ENCODE data around the gene FGD2.

The FGD2 gene

GRCh38 chr6:36970892-36971842 lies 34.3 kb upstream of the FGD2 start:
- DNase-seq: no peak

GRCh38 chr6:36971921-36972673 lies 33.4 kb upstream of the FGD2 start:
- DNase-seq: no peak

GRCh38 chr6:36973190-36973589 lies 32.3 kb upstream of the FGD2 start:
- no peak for DNase-seq

- DNase-seq: no peak
These were observed 31.8 kb upstream of the FGD2 start for GRCh38 chr6:36973647-36974046.

- DNase-seq: no peak
These were observed 30.0 kb upstream of the FGD2 start for GRCh38 chr6:36975231-36976006.

GRCh38 chr6:36976007-36976264 lies 29.5 kb upstream of the FGD2 start:
- DNase-seq: no peak

- no peak for DNase-seq
These were observed 28.9 kb upstream of the FGD2 start for GRCh38 chr6:36976509-36976908.

- no peak for DNase-seq
These were observed 28.5 kb upstream of the FGD2 start for GRCh38 chr6:36976931-36977330.

- no peak for DNase-seq
These were observed 27.9 kb upstream of the FGD2 start for GRCh38 chr6:36977470-36977941.

- DNase-seq: no peak
These were observed 26.8 kb upstream of the FGD2 start for GRCh38 chr6:36978421-36979346.

GRCh38 chr6:36979347-36979742 lies 26.1 kb upstream of the FGD2 start:
- peak in 53 of 56 donors; percentile 10 to 85 (median 61) for DNase-seq

GRCh38 chr6:36980129-36980528 lies 25.3 kb upstream of the FGD2 start:
- no peak for DNase-seq

- peak in 5 of 56 donors; percentile 16 to 51 (median 22) for DNase-seq
These were observed 24.4 kb upstream of the FGD2 start for GRCh38 chr6:36980876-36981619.

GRCh38 chr6:36983538-36983937 lies 21.9 kb upstream of the FGD2 start:
- DNase-seq: no peak

- peak in 22 of 56 donors; percentile 10 to 72 (median 32) for DNase-seq
These were observed 20.7 kb upstream of the FGD2 start for GRCh38 chr6:36984581-36985416.

GRCh38 chr6:36985417-36985807 lies 20.0 kb upstream of the FGD2 start:
- peak in 1 of 56 donors; percentile 42 for DNase-seq

- peak; percentile 47 to 98 (median 92) for DNase-seq
These were observed 19.4 kb upstream of the FGD2 start, which contains the start of gene MTCH1 for GRCh38 chr6:36985808-36986703. TSS of gene MTCH1 (minus strand) at chr6:36986196. CDS start at chr6:36986173, 23 bp downstream.

- no peak for DNase-seq
These were observed 18.8 kb upstream of the FGD2 start for GRCh38 chr6:36986704-36987047.
